WTC11 (cell line): ENCODE measurements around the gene WDR31. TPM values are rescaled to one million over a fixed set of nuclear protein-coding genes. Genes with fewer than 3 reads are reported as not detected.

Experiments used
- ATAC-seq: fragments of 200-7000 bp; cut with Tn5 transposase; 2 replicates; pipeline ENCODE4 v1.10.0; 2021; ENCODE audit warnings: mild to moderate bottlenecking, moderate library complexity
- CTCF ChIA-PET: fragments of 300-600 bp; sonication (Branson Sonifier 250); formaldehyde crosslinking; loops from one replicate; lab custom pipeline; 2021; ENCODE audit warnings: antibody characterized with exemption; lab: Charles Lee
- POLR2A ChIA-PET: fragments of 350-600 bp; sonication (Branson Sonifier 250); formaldehyde crosslinking; loops from one replicate; lab custom pipeline; 2021; ENCODE audit warnings: antibody characterized with exemption; lab: Charles Lee
- DNase-seq: peaks from one replicate; pipeline ENCODE4 v3.0.0; 2021; ENCODE audit warnings: low spot score
- H3K27ac Mint-ChIP-seq: 2 replicates; pipeline ENCODE4 v1.8.0; 2021; ENCODE audit warnings: mixed read lengths
- H3K27me3 Mint-ChIP-seq: 2 replicates; pipeline ENCODE4 v1.8.0; 2021; ENCODE audit warnings: low read depth, mild to moderate bottlenecking, moderate library complexity, mixed read lengths
- H3K36me3 Mint-ChIP-seq: 2 replicates; pipeline ENCODE4 v1.8.0; 2021; ENCODE audit warnings: mixed read lengths
- H3K4me1 Mint-ChIP-seq: 2 replicates; pipeline ENCODE4 v1.8.0; 2022; ENCODE audit warnings: mixed read lengths
- H3K4me3 Mint-ChIP-seq: 2 replicates; pipeline ENCODE4 v1.8.0; 2021; ENCODE audit warnings: mild to moderate bottlenecking, moderate library complexity, mixed read lengths
- H3K9me3 Mint-ChIP-seq: 2 replicates; pipeline ENCODE4 v1.8.0; 2021; ENCODE audit warnings: mixed read lengths
- CREB1 ChIP-seq: sonication (generic); formaldehyde crosslinking; IDR thresholded peaks from 2 replicates; pipeline ENCODE4 v1.8.0; 2023; ENCODE audit warnings: mild to moderate bottlenecking, missing genetic modification reagents
- EMX1 ChIP-seq: fragments of 250-450 bp; sonication (Bioruptor Pico); IDR thresholded peaks from 2 replicates; pipeline ENCODE4 v1.8.0; 2021; ENCODE audit warnings: mild to moderate bottlenecking
- ESRRA ChIP-seq: sonication (generic); formaldehyde crosslinking; IDR thresholded peaks from 2 replicates; pipeline ENCODE4 v1.8.1; 2022; ENCODE audit warnings: mild to moderate bottlenecking, missing genetic modification reagents, borderline replicate concordance
- HMGA2 ChIP-seq: fragments of 250-450 bp; sonication (Bioruptor Pico); IDR thresholded peaks from 2 replicates; pipeline ENCODE4 v1.4.0; 2021; ENCODE audit warnings: mild to moderate bottlenecking, moderate library complexity
- IRF2 ChIP-seq: sonication (generic); formaldehyde crosslinking; IDR thresholded peaks from 2 replicates; pipeline ENCODE4 v1.8.0; 2022; ENCODE audit warnings: low read depth, missing genetic modification reagents, borderline replicate concordance
- NFATC4 ChIP-seq: fragments of 250-450 bp; sonication (Bioruptor Pico); IDR thresholded peaks from 2 replicates; pipeline ENCODE4 v1.9.0; 2021; ENCODE audit warnings: mild to moderate bottlenecking
- NFE2L1 ChIP-seq: sonication (generic); formaldehyde crosslinking; IDR thresholded peaks from 2 replicates; pipeline ENCODE4 v1.8.1; 2023; ENCODE audit warnings: missing genetic modification reagents
- NR3C1 ChIP-seq: sonication (generic); formaldehyde crosslinking; conservative IDR thresholded peaks from 2 replicates; pipeline ENCODE4 v1.8.1; 2023; ENCODE audit warnings: low read depth, mild to moderate bottlenecking, missing genetic modification reagents
- PREB ChIP-seq: sonication (generic); formaldehyde crosslinking; IDR thresholded peaks from 2 replicates; pipeline ENCODE4 v1.8.1; 2022; ENCODE audit warnings: mild to moderate bottlenecking, missing genetic modification reagents, moderate library complexity, borderline replicate concordance
- SP1 ChIP-seq: sonication (generic); formaldehyde crosslinking; conservative IDR thresholded peaks from 2 replicates; pipeline ENCODE4 v1.8.1; 2022; ENCODE audit warnings: missing genetic modification reagents
- TCF7 ChIP-seq: sonication (generic); formaldehyde crosslinking; IDR thresholded peaks from 2 replicates; pipeline ENCODE4 v1.8.0; 2022; ENCODE audit warnings: mild to moderate bottlenecking, low read depth, missing genetic modification reagents, moderate library complexity
- ZNF425 ChIP-seq: fragments of 250-450 bp; sonication (Bioruptor Pico); conservative IDR thresholded peaks from 2 replicates; pipeline ENCODE4 v1.9.0; 2021; ENCODE audit warnings: mild to moderate bottlenecking
- total RNA-seq: library from RNA; stranded (reverse); gene quantifications from 3 replicates; pipeline ENCODE4 v1.2.3, GENCODE V29; 2021
- TF ChIP-seq, protein P1 (sequence below): sonication (generic); formaldehyde crosslinking; IDR thresholded peaks from 2 replicates; pipeline ENCODE4 v1.8.1; 2023; ENCODE audit warnings: mild to moderate bottlenecking, missing genetic modification reagents, moderate library complexity
- TF ChIP-seq, protein P2 (sequence below): fragments of 200-600 bp; IDR thresholded peaks from 2 replicates; pipeline ENCODE4 v1.8.0; 2022; ENCODE audit warnings: antibody characterized with exemption
- TF ChIP-seq, protein P3 (sequence below): sonication (generic); formaldehyde crosslinking; conservative IDR thresholded peaks from 2 replicates; pipeline ENCODE4 v1.8.1; 2022; ENCODE audit warnings: mild to moderate bottlenecking, missing genetic modification reagents
- TF ChIP-seq, protein P4 (sequence below): sonication (generic); formaldehyde crosslinking; IDR thresholded peaks from 2 replicates; pipeline ENCODE4 v1.8.0; 2022; ENCODE audit warnings: mild to moderate bottlenecking, missing genetic modification reagents

The WDR31 gene
- total RNA-seq, 1 experiment from 2014 or later = 0.37 TPM

- TF ChIP-seq SP1 (CRISPR knock-in tag) = peak; percentile 84
- no peak for TF ChIP-seq HMGA2 (CRISPR knock-in tag)
- TF ChIP-seq, all 79 proteins: peak for 16
Observed at GRCh38 chr9:113275157-113276131, 64.6 kb downstream of the WDR31 start, which contains the start of the genes CDC26 and PRPF4 (continued).

GRCh38 chr9:113274474-113275156 is 65.5 kb downstream of the WDR31 start:
- Mint-ChIP-seq H3K27ac (peak overlapping the region; percentile 88; the same call in 1 of the 2 replicates), H3K4me1 (peaks cover 7% of the 10 kb centered on the region), H3K36me3 (peaks cover 49% of the 10 kb centered on the region), H3K27me3 (no peaks in the 10 kb centered on the region), H3K4me3 (no peak overlapping the region), H3K9me3 (no peaks in the 10 kb centered on the region)
- CTCF ChIA-PET = interaction anchor here (0.7 to 3.6 kb wide), 23 partner anchors 13 to 1258 kb away, joined by 3 to 38 read pairs (median 7); partner anchors contain the start of genes ALAD, BSPRY, C9orf43 and FKBP15
- TF ChIP-seq EMX1 (CRISPR knock-in tag) (no peak), IRF2 (CRISPR knock-in tag) (no peak), NFATC4 (CRISPR knock-in tag) (no peak), ESRRA (CRISPR knock-in tag) (no peak), PREB (CRISPR knock-in tag) (no peak), NR3C1 (no peak)
- TF ChIP-seq, protein P1, sequence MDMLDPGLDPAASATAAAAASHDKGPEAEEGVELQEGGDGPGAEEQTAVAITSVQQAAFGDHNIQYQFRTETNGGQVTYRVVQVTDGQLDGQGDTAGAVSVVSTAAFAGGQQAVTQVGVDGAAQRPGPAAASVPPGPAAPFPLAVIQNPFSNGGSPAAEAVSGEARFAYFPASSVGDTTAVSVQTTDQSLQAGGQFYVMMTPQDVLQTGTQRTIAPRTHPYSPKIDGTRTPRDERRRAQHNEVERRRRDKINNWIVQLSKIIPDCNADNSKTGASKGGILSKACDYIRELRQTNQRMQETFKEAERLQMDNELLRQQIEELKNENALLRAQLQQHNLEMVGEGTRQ (CRISPR knock-in tag) = no peak
- TF ChIP-seq, protein P2, sequence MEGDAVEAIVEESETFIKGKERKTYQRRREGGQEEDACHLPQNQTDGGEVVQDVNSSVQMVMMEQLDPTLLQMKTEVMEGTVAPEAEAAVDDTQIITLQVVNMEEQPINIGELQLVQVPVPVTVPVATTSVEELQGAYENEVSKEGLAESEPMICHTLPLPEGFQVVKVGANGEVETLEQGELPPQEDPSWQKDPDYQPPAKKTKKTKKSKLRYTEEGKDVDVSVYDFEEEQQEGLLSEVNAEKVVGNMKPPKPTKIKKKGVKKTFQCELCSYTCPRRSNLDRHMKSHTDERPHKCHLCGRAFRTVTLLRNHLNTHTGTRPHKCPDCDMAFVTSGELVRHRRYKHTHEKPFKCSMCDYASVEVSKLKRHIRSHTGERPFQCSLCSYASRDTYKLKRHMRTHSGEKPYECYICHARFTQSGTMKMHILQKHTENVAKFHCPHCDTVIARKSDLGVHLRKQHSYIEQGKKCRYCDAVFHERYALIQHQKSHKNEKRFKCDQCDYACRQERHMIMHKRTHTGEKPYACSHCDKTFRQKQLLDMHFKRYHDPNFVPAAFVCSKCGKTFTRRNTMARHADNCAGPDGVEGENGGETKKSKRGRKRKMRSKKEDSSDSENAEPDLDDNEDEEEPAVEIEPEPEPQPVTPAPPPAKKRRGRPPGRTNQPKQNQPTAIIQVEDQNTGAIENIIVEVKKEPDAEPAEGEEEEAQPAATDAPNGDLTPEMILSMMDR = peak; percentile 57
- POLR2A ChIA-PET = interaction anchor here (0.6 to 1.6 kb wide), 9 partner anchors 53 to 383 kb away, joined by 3 to 11 read pairs (median 4); partner anchors contain the start of genes C9orf43, FKBP15, POLE3 and SLC31A1
- DNase-seq (no peak), ATAC-seq (no peak; the same call in 1 of the 2 replicates)

- no peaks in the 10 kb centered on the region for H3K9me3 Mint-ChIP-seq
- ChIA-PET CTCF (no interaction called here), POLR2A (no interaction called here)
- no peaks in the 10 kb centered on the region for H3K27me3 Mint-ChIP-seq
- H3K36me3 Mint-ChIP-seq = peaks cover 37% of the 10 kb centered on the region
- H3K4me1 Mint-ChIP-seq = peaks cover 4% of the 10 kb centered on the region
- H3K27ac Mint-ChIP-seq = no peak overlapping the region
- no peak overlapping the region for H3K4me3 Mint-ChIP-seq
- ATAC-seq = no peak
- DNase-seq = no peak
- TF ChIP-seq ZNF425 (CRISPR knock-in tag) (no peak), ESRRA (CRISPR knock-in tag) (no peak), CREB1 (CRISPR knock-in tag) (no peak), NFE2L1 (CRISPR knock-in tag) (no peak), TCF7 (no peak), SP1 (CRISPR knock-in tag) (no peak)
- TF ChIP-seq, protein P3, sequence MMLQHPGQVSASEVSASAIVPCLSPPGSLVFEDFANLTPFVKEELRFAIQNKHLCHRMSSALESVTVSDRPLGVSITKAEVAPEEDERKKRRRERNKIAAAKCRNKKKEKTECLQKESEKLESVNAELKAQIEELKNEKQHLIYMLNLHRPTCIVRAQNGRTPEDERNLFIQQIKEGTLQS (CRISPR knock-in tag) = no peak
- TF ChIP-seq, protein P4, sequence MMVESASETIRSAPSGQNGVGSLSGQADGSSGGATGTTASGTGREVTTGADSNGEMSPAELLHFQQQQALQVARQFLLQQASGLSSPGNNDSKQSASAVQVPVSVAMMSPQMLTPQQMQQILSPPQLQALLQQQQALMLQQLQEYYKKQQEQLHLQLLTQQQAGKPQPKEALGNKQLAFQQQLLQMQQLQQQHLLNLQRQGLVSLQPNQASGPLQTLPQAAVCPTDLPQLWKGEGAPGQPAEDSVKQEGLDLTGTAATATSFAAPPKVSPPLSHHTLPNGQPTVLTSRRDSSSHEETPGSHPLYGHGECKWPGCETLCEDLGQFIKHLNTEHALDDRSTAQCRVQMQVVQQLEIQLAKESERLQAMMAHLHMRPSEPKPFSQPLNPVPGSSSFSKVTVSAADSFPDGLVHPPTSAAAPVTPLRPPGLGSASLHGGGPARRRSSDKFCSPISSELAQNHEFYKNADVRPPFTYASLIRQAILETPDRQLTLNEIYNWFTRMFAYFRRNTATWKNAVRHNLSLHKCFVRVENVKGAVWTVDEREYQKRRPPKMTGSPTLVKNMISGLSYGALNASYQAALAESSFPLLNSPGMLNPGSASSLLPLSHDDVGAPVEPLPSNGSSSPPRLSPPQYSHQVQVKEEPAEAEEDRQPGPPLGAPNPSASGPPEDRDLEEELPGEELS = no peak
- TF ChIP-seq, protein P2 = no peak
Observed at GRCh38 chr9:113269871-113270270, 70.2 kb downstream of the WDR31 start.
